Osteocyte (in vitro differentiated cells): ENCODE measurements around the gene RPUSD2. TPM values are rescaled to one million over a fixed set of nuclear protein-coding genes. Genes with fewer than 3 reads are reported as not detected.

ENCODE experiments used
- DNase-seq: peaks from one replicate; pipeline ENCODE4 v3.0.0; 2021; ENCODE audit warnings: mixed read lengths; ENCODE audit not compliant: unreplicated experiment; ENCODE audit errors: extremely low spot score
- H3K27ac Mint-ChIP-seq: one replicate; pipeline ENCODE4 v1.8.0; 2021; ENCODE audit warnings: mild to moderate bottlenecking, mixed read lengths; ENCODE audit not compliant: unreplicated experiment
- H3K27me3 Mint-ChIP-seq: one replicate; pipeline ENCODE4 v1.8.0; 2021; ENCODE audit warnings: mixed read lengths; ENCODE audit not compliant: unreplicated experiment
- H3K36me3 Mint-ChIP-seq: one replicate; pipeline ENCODE4 v1.8.0; 2021; ENCODE audit warnings: mixed read lengths; ENCODE audit not compliant: unreplicated experiment
- H3K4me1 Mint-ChIP-seq: one replicate; pipeline ENCODE4 v1.8.0; 2021; ENCODE audit warnings: mixed read lengths; ENCODE audit not compliant: unreplicated experiment
- H3K4me3 Mint-ChIP-seq: one replicate; pipeline ENCODE4 v1.8.0; 2021; ENCODE audit warnings: mild to moderate bottlenecking, moderate library complexity, mixed read lengths; ENCODE audit not compliant: unreplicated experiment
- H3K9me3 Mint-ChIP-seq: one replicate; pipeline ENCODE4 v1.8.0; 2021; ENCODE audit warnings: mixed read lengths; ENCODE audit not compliant: unreplicated experiment
- CTCF ChIP-seq: fragments of 200-600 bp; sonication (generic); IDR thresholded peaks from 2 replicates; pipeline ENCODE4 v1.5.0; 2021; ENCODE audit warnings: antibody characterized with exemption, mild to moderate bottlenecking, moderate library complexity
- total RNA-seq: library from RNA; stranded (reverse); gene quantifications from 2 replicates; pipeline ENCODE4 v1.2.1, GENCODE V29; 2021

The RPUSD2 gene
- total RNA-seq, 1 donor from 2014 or later: 9.6 TPM

- Mint-ChIP-seq H3K36me3 (no peaks in the 10 kb centered on the region), H3K27me3 (peaks cover 2% of the 10 kb centered on the region), H3K4me1 (peaks cover 16% of the 10 kb centered on the region), H3K27ac (peak within 1 kb of the TSS; percentile 100), H3K4me3 (peak within 1 kb of the TSS; percentile 94), H3K9me3 (no peaks in the 10 kb centered on the region)
- DNase-seq: peak; percentile 97
- TF ChIP-seq CTCF: no peak
These were observed 24.7 kb downstream of the RPUSD2 start, which contains the start of gene KNL1 for GRCh38 chr15:40593588-40594428. KNL1 (plus strand) TSS chr15:40594249; CDS start chr15:40602932, 8,683 bp downstream.

GRCh38 chr15:40594429-40594836, 25.3 kb downstream of the RPUSD2 start:
- Mint-ChIP-seq H3K9me3 (no peaks in the 10 kb centered on the region), H3K27ac (peak overlapping the region; percentile 100), H3K27me3 (no peaks in the 10 kb centered on the region), H3K4me1 (peaks cover 16% of the 10 kb centered on the region), H3K4me3 (peak overlapping the region; percentile 94), H3K36me3 (no peaks in the 10 kb centered on the region)
- DNase-seq: peak; percentile 87
- TF ChIP-seq CTCF: peak; percentile 22

GRCh38 chr15:40595219-40595618, 26.1 kb downstream of the RPUSD2 start:
- Mint-ChIP-seq H3K4me1 (peaks cover 12% of the 10 kb centered on the region), H3K27ac (peak overlapping the region; percentile 100), H3K36me3 (no peaks in the 10 kb centered on the region), H3K4me3 (peak overlapping the region; percentile 94), H3K27me3 (no peaks in the 10 kb centered on the region), H3K9me3 (no peaks in the 10 kb centered on the region)
- DNase-seq: no peak
- no peak for TF ChIP-seq CTCF

- H3K4me1 Mint-ChIP-seq: peaks cover 13% of the 10 kb centered on the region
- no peaks in the 10 kb centered on the region for H3K9me3 Mint-ChIP-seq
- H3K36me3 Mint-ChIP-seq: no peaks in the 10 kb centered on the region
- H3K27ac Mint-ChIP-seq: no peak overlapping the region
- H3K4me3 Mint-ChIP-seq: no peak overlapping the region
- H3K27me3 Mint-ChIP-seq: no peaks in the 10 kb centered on the region
- no peak for DNase-seq
- no peak for TF ChIP-seq CTCF
These were observed 26.7 kb downstream of the RPUSD2 start for GRCh38 chr15:40595773-40596172.

- Mint-ChIP-seq H3K9me3 (no peaks in the 10 kb centered on the region), H3K27ac (no peak overlapping the region), H3K36me3 (no peaks in the 10 kb centered on the region)
These were observed 27.9 kb downstream of the RPUSD2 start for GRCh38 chr15:40597024-40597423.

More at GRCh38 chr15:40597024-40597423, 27.9 kb downstream of the RPUSD2 start:
- H3K4me1 Mint-ChIP-seq: peaks cover 13% of the 10 kb centered on the region
- H3K4me3 Mint-ChIP-seq: no peak overlapping the region
- no peaks in the 10 kb centered on the region for H3K27me3 Mint-ChIP-seq
- no peak for DNase-seq
- TF ChIP-seq CTCF: no peak
